Loucy (cell line): ENCODE results near the gene VCAN.

ENCODE experiments used
- H2AFZ ChIP-seq: fragments of 200-600 bp; sonication (generic); 2 replicates; pipeline ENCODE4 v1.6.0; 2016; ENCODE audit warnings: antibody characterized with exemption, mild to moderate bottlenecking, low read length, moderate library complexity
- H3F3A ChIP-seq: fragments of 200-600 bp; 2 replicates; pipeline ENCODE4 v1.6.0; 2016; ENCODE audit warnings: antibody characterized with exemption, low read depth, mild to moderate bottlenecking
- H3K27me3 ChIP-seq: fragments of 200-600 bp; sonication (generic); 2 replicates; pipeline ENCODE4 v1.6.1; 2014; ENCODE audit warnings: low read length, mild to moderate bottlenecking; ENCODE audit not compliant: insufficient read depth, poor library complexity, severe bottlenecking
- H3K36me3 ChIP-seq: fragments of 200-600 bp; sonication (generic); 2 replicates; pipeline ENCODE4 v1.6.1; 2016; ENCODE audit warnings: low read length; ENCODE audit not compliant: insufficient read depth
- H3K4me1 ChIP-seq: fragments of 200-600 bp; sonication (generic); 2 replicates; pipeline ENCODE4 v1.5.1; 2014; ENCODE audit warnings: low read length, mild to moderate bottlenecking; ENCODE audit not compliant: insufficient read depth, poor library complexity, severe bottlenecking
- H3K4me2 ChIP-seq: fragments of 200-600 bp; sonication (generic); 2 replicates; pipeline ENCODE4 v1.6.0; 2014; ENCODE audit warnings: antibody characterized with exemption, low read length, low read depth, mild to moderate bottlenecking; ENCODE audit not compliant: poor library complexity, severe bottlenecking
- H3K4me3 ChIP-seq: fragments of 200-600 bp; sonication (generic); 2 replicates; pipeline ENCODE4 v1.5.1; 2014; ENCODE audit warnings: low read length, mild to moderate bottlenecking, mixed read lengths; ENCODE audit not compliant: poor library complexity, severe bottlenecking
- H3K79me2 ChIP-seq: fragments of 200-600 bp; sonication (generic); 2 replicates; pipeline ENCODE4 v1.6.1; 2014; ENCODE audit warnings: low read length; ENCODE audit not compliant: insufficient read depth
- H3K9ac ChIP-seq: fragments of 200-600 bp; sonication (generic); 2 replicates; pipeline ENCODE4 v1.6.0; 2014; ENCODE audit warnings: mild to moderate bottlenecking, low read depth, low read length, moderate library complexity; ENCODE audit not compliant: poor library complexity, severe bottlenecking
- H3K9me2 ChIP-seq: fragments of 200-600 bp; sonication (generic); replicated peaks from 2 replicates; pipeline ENCODE4 v1.6.1; 2016; ENCODE audit warnings: low read depth, low read length, mixed read lengths
- H3K9me3 ChIP-seq: fragments of 200-600 bp; sonication (generic); 2 replicates; pipeline ENCODE4 v1.6.1; 2014; ENCODE audit warnings: mild to moderate bottlenecking, antibody characterized with exemption, low read length, low read depth; ENCODE audit not compliant: insufficient read depth
- H4K20me1 ChIP-seq: fragments of 200-600 bp; sonication (generic); 2 replicates; pipeline ENCODE4 v1.6.0; 2014; ENCODE audit warnings: antibody characterized with exemption, low read length, mild to moderate bottlenecking; ENCODE audit not compliant: insufficient read depth, poor library complexity, severe bottlenecking
- CTCF ChIP-seq: fragments of 200-600 bp; sonication (generic); conservative IDR thresholded peaks from 2 replicates; pipeline ENCODE4 v1.5.1; 2014; ENCODE audit warnings: mild to moderate bottlenecking, antibody characterized with exemption, low read length
- EZH2phosphoT487 ChIP-seq: fragments of 200-600 bp; IDR thresholded peaks from 2 replicates; pipeline ENCODE4 v1.6.1; 2018; ENCODE audit warnings: antibody characterized with exemption, mild to moderate bottlenecking, moderate library complexity, borderline replicate concordance

The VCAN gene

GRCh38 chr5:83527722-83528438, 56.3 kb downstream of the VCAN start:
- no peaks in the 10 kb centered on the region for H3K36me3 ChIP-seq
- no peaks in the 10 kb centered on the region for H3K27me3 ChIP-seq
- H4K20me1 ChIP-seq: no peaks in the 10 kb centered on the region
- H3K4me2 ChIP-seq: no peak overlapping the region
- no peaks in the 10 kb centered on the region for H3K9me3 ChIP-seq
- H3K4me1 ChIP-seq: peaks cover 10% of the 10 kb centered on the region
- H3K9ac ChIP-seq: no peak overlapping the region
- no peaks in the 10 kb centered on the region for H3K79me2 ChIP-seq
- no peak overlapping the region for H3K4me3 ChIP-seq
- no peaks in the 10 kb centered on the region for H3K9me2 ChIP-seq
- H3F3A ChIP-seq: no peaks in the 10 kb centered on the region
- no peak overlapping the region for H2AFZ ChIP-seq
- TF ChIP-seq CTCF: no peak
- no peak for TF ChIP-seq EZH2phosphoT487

GRCh38 chr5:83528439-83528769, 56.9 kb downstream of the VCAN start:
- no peak overlapping the region for H3K4me2 ChIP-seq
- H4K20me1 ChIP-seq: no peaks in the 10 kb centered on the region
- no peak for TF ChIP-seq CTCF
- no peak for TF ChIP-seq EZH2phosphoT487
- H3K9me3 ChIP-seq: no peaks in the 10 kb centered on the region
- no peak overlapping the region for H2AFZ ChIP-seq
- H3K9ac ChIP-seq: no peak overlapping the region
- no peaks in the 10 kb centered on the region for H3K27me3 ChIP-seq
- H3K79me2 ChIP-seq: no peaks in the 10 kb centered on the region
- H3K9me2 ChIP-seq: no peaks in the 10 kb centered on the region
- peaks cover 10% of the 10 kb centered on the region for H3K4me1 ChIP-seq
- no peak overlapping the region for H3K4me3 ChIP-seq
- no peaks in the 10 kb centered on the region for H3F3A ChIP-seq
- no peaks in the 10 kb centered on the region for H3K36me3 ChIP-seq

GRCh38 chr5:83530193-83530592, 58.6 kb downstream of the VCAN start:
- Histone ChIP-seq H2AFZ (no peak overlapping the region), H3K4me1 (peaks cover 4% of the 10 kb centered on the region), H3K4me3 (no peak overlapping the region), H3K79me2 (no peaks in the 10 kb centered on the region), H4K20me1 (no peaks in the 10 kb centered on the region), H3K9me2 (no peaks in the 10 kb centered on the region), H3K9me3 (no peaks in the 10 kb centered on the region), H3K9ac (no peak overlapping the region), H3F3A (no peaks in the 10 kb centered on the region), H3K36me3 (no peaks in the 10 kb centered on the region), H3K4me2 (no peak overlapping the region), H3K27me3 (no peaks in the 10 kb centered on the region)
- TF ChIP-seq CTCF (no peak), EZH2phosphoT487 (no peak)
